Lower leg skin (tissue), 3 donors: ENCODE data around the gene JARID2.

ENCODE experiments used
- CTCF ChIP-seq, 3 donors: fragments of 450-650 bp; IDR thresholded peaks; one replicate each; pipeline ENCODE4 v1.5.1; 2016; ENCODE audit warnings: antibody characterized with exemption in 3 of 3, mild to moderate bottlenecking in 3 of 3, moderate library complexity in 2 of 3
- POLR2A ChIP-seq, 2 donors: fragments of 450-650 bp; IDR thresholded peaks; one replicate each; pipeline ENCODE4 v1.6.1; 2016 to 2017; ENCODE audit warnings: antibody characterized with exemption in 2 of 2, mild to moderate bottlenecking in 1 of 2, moderate library complexity in 1 of 2

DNA sequence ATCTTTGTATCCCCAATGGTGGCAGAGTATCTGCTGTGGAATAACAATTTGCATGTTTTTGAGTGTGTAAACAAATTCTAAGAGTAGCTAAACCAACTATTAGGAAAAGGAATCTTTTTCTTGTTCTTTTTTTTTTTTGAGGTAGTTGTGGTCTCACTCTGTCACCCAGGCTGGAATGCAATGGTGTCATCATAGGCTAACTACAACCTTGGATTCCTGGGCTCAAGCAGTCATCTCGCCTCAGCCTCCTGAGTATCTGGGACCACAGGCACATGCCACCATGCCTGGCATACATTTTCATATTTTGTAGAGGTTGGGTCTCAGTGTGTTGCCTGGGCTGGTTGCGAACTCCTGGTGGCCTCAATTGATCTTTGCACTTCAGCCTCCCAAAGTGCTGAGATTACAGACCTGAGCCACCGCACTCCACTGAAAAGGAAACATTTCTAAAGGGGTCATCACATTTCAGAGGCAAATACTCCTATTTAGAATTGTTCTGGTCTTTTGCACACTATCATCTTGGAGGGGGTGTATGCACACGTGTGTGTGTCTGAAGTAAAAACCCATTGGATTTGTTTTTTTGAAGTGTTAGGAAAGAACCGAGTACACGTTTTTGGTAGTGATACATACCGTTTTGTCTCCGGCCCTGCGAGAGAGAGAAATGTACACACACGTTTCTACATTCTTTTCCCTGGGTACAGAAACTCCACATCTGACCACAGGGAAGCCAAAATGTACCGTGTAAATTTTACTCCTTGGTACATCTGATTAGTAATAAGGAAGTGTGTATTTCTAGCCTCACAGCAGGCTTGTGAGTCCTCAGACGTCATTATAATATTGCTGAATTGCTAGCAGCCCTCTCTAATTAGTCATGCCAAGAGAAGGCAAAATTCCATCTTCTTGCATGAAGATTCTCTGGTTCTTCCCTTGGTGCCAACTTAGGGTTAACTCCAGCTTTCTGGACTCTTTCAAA is 183.6 kb downstream of the JARID2 start:
- TF ChIP-seq CTCF (IDR thresholded peaks at IDR 0.05) = no peak
- TF ChIP-seq POLR2A (IDR thresholded peaks at IDR 0.05) = no peak
